ENCODE data around the gene POFUT2. TPM values are rescaled to one million over a fixed set of nuclear protein-coding genes. Genes with fewer than 3 reads are reported as not detected.
A peak's percentile ranks its signal among the peaks of the same experiment; 100 is the strongest.

POFUT2 gene
- total and polyA plus RNA-seq, 12 donors, result 12.7 to 20.6 (median 16.9) TPM

DNA sequence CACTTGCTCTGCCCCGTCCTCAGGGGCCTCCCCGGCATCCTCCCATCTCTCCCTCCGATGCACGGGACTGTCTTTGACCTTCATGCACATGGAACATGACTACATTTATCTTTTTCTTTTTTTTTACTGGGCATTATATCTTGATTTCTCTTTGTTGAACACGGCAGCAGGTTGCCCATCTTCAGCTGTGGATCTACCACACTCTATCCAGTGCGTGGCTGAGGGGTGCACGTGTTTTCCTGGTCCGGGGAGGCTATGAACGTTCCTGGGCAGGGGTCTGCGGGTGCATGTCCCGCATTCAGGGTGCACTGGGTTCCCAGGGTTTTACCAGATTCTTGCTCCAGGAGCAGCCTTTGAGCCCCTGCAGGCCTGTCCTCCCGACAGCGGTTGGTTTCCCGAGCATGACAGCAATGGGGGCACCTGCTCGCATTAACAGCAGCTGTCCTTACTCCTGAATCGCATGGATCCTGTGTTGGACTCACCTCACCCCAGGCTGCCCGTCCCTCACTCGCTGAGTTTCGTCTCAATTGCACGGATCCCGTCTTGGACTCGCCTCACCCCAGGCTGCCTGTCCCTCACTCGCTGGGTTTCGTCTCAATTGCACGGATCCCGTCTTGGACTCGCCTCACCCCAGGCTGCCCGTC is 7.4 kb downstream of the POFUT2 start:
- DNase-seq, result no peak
- ATAC-seq, result no peak
- H3K9me3 ChIP-seq, result no peaks in the 10 kb centered on the region
- H3K36me3 ChIP-seq, result peaks cover 0 to 99% (median 66%) of the 10 kb centered on the region in 9 donors
- no peak overlapping the region for H3K4me3 ChIP-seq
- intact Hi-C loops (cut with DNase I), result loop anchor here in 3 of 10 donors (10.0 kb wide), 2 partner anchors 135 to 325 kb away; no protein-coding TSS in a partner anchor
- 96% methylated on average over 28 of the region's 28 CpGs for WGBS, 2 donors
- no peaks in the 10 kb centered on the region for H3K4me1 ChIP-seq
- TF ChIP-seq, protein P1, sequence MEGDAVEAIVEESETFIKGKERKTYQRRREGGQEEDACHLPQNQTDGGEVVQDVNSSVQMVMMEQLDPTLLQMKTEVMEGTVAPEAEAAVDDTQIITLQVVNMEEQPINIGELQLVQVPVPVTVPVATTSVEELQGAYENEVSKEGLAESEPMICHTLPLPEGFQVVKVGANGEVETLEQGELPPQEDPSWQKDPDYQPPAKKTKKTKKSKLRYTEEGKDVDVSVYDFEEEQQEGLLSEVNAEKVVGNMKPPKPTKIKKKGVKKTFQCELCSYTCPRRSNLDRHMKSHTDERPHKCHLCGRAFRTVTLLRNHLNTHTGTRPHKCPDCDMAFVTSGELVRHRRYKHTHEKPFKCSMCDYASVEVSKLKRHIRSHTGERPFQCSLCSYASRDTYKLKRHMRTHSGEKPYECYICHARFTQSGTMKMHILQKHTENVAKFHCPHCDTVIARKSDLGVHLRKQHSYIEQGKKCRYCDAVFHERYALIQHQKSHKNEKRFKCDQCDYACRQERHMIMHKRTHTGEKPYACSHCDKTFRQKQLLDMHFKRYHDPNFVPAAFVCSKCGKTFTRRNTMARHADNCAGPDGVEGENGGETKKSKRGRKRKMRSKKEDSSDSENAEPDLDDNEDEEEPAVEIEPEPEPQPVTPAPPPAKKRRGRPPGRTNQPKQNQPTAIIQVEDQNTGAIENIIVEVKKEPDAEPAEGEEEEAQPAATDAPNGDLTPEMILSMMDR (IDR thresholded peaks at IDR 0.05), result no peak
- H3K27ac ChIP-seq, result no peak overlapping the region
- H3K27me3 ChIP-seq, result no peaks in the 10 kb centered on the region

DNA sequence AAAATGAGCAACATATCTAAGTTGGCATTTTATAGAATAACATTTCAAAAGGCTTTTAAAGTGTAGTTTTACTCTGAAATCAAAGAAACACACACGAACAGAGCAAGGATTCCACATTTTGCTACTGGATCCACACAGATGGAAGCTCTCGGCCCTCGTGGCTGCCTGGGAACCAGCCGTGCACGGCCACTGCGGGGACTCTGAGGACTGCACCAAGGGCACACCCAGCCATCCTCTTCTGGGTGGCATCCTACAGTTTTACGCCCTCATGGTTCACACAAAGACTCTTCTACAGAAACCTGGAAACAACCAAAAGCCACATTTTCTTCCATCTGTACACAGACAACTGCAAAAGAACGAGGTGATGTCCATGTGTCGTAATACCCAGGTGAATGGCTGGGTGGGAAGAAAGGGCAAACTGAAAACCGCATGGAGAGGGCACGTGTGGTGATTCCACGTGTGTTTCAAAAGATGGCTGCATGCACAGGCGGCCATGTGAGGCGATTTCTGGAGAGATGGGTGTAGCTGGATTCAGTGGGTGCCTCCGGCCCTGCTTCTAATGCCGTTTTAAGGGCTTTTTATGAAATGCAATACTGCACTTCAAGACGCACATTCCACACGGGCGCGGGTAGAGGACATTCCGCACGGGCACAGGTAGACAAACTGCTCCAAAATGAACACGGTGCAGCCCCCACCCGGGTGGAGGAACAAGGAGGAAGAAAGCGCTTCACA is 8.1 kb downstream of the POFUT2 start:
- Histone ChIP-seq H3K36me3 (peaks cover 0 to 99% (median 66%) of the 10 kb centered on the region in 9 donors), H3K4me3 (no peak overlapping the region), H3K27me3 (no peaks in the 10 kb centered on the region), H3K4me1 (no peaks in the 10 kb centered on the region), H3K9me3 (peaks cover 0 to 6% (median 0%) of the 10 kb centered on the region in 11 donors), H3K27ac (no peak overlapping the region)
- 92 to 93% methylated on average over 25 of the region's 25 CpGs for WGBS, 2 donors
- TF ChIP-seq, protein P1 (IDR thresholded peaks at IDR 0.05), result no peak
- intact Hi-C loops (cut with DNase I), result loop anchor here in 5 of 10 donors (10.0 kb wide), 2 partner anchors 135 to 325 kb away; no protein-coding TSS in a partner anchor
- ATAC-seq (no peak), DNase-seq (no peak)

DNA sequence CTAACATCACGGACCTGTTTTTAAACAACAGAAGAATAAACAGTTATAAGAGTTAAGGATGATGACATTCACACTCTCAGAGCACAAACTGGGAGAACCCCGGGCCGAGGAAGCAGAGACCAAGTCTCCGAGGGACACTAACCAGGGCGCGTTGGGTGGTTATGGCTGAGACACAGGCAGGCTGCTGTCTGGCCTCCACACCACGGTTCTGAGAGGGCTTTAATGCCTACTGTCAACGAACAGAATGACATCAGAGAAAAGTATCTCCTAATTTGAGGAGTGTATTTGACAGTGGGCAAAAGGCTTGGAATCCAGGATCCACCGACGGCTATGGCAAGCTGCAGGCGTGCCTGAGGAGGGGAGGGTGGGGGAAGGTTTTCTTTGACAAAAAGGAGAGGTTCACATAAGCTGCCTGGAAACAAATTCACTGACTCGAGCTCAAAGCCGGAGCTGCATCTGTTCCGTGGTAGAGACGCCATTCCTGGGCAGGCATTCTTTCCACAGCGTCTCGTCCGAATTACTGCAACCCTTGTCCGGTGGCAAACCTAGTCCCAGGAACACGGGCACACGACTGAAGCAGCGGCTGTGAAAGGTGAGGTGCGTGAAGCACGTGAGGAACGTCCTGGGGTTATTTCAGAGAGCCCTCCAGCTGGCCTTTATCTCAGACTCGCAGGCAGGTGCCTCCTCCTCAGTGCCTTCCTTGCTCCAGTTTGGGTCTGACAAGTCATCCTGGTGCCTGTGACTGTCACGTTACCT is 9.4 kb downstream of the POFUT2 start:
- ATAC-seq, result peak in 1 of 8 donors; percentile 8
- Histone ChIP-seq H3K9me3 (peaks cover 0 to 13% (median 0%) of the 10 kb centered on the region in 11 donors), H3K36me3 (peaks cover 0 to 99% (median 62%) of the 10 kb centered on the region in 9 donors), H3K27me3 (no peaks in the 10 kb centered on the region), H3K27ac (no peak overlapping the region), H3K4me1 (no peaks in the 10 kb centered on the region), H3K4me3 (no peak overlapping the region)
- TF ChIP-seq, protein P1 (IDR thresholded peaks at IDR 0.05), result no peak
- intact Hi-C loops (cut with DNase I), result loop anchor here in 2 of 10 donors (10.0 kb wide), 1 partner anchor 134 kb away; no protein-coding TSS in a partner anchor
- DNase-seq, result no peak
- 90 to 93% methylated on average over 27 of the region's 27 CpGs for WGBS, 2 donors
